Natural killer cell (primary cell): Measurements from ENCODE around the gene NSDHL. TPM values are rescaled to one million over a fixed set of nuclear protein-coding genes. Genes with fewer than 3 reads are reported as not detected.

Experiments
- ATAC-seq, 3 donors: fragments of 150-1000 bp in 2 of 3; fragments of 200-7000 bp in 1 of 3; cut with Tn5 transposase; 1 replicate in 1 of 3; 2 replicates in 2 of 3; pipeline ENCODE4 v1.10.0; 2021; ENCODE audit warnings: mild to moderate bottlenecking in 2 of 3, moderate library complexity in 2 of 3
- DNase-seq, 2 donors: peaks; one replicate each; pipeline versions ENCODE4 v3.0.0 to v3.0.0-alpha.2; 2013 to 2021; ENCODE audit warnings: mixed read lengths in 1 of 2
- H3K27ac ChIP-seq: one replicate; pipeline ENCODE4 v1.5.1; 2013; ENCODE audit warnings: mild to moderate bottlenecking, low read length
- H3K27me3 ChIP-seq: one replicate; pipeline ENCODE4 v1.6.1; 2013; ENCODE audit warnings: low read length; ENCODE audit not compliant: control insufficient read depth, insufficient read depth
- H3K36me3 ChIP-seq: one replicate; pipeline ENCODE4 v1.6.1; 2013; ENCODE audit warnings: low read length; ENCODE audit not compliant: control insufficient read depth, insufficient read depth
- H3K4me1 ChIP-seq: one replicate; pipeline ENCODE4 v1.6.1; 2013; ENCODE audit warnings: low read length; ENCODE audit not compliant: control insufficient read depth, insufficient read depth
- H3K4me3 ChIP-seq: one replicate; pipeline ENCODE4 v1.5.1; 2013; ENCODE audit warnings: low read length
- H3K9me3 ChIP-seq: one replicate; pipeline ENCODE4 v1.6.1; 2013; ENCODE audit warnings: low read length; ENCODE audit not compliant: control insufficient read depth, insufficient read depth
- H3K27ac Mint-ChIP-seq, 2 donors: one replicate each; pipeline ENCODE4 v1.8.0; 2022; ENCODE audit warnings: mild to moderate bottlenecking in 2 of 2, mixed read lengths in 2 of 2, moderate library complexity in 1 of 2
- H3K27me3 Mint-ChIP-seq, 2 donors: one replicate each; pipeline ENCODE4 v1.8.0; 2022; ENCODE audit warnings: low read depth in 2 of 2, mixed read lengths in 2 of 2
- H3K36me3 Mint-ChIP-seq: one replicate; pipeline ENCODE4 v1.8.0; 2022; ENCODE audit warnings: mixed read lengths
- H3K4me1 Mint-ChIP-seq, 2 donors: one replicate each; pipeline ENCODE4 v1.8.0; 2022; ENCODE audit warnings: mixed read lengths in 2 of 2
- H3K4me3 Mint-ChIP-seq: one replicate; pipeline ENCODE4 v1.8.0; 2022; ENCODE audit warnings: mild to moderate bottlenecking, moderate library complexity, mixed read lengths
- H3K9me3 Mint-ChIP-seq, 2 donors: one replicate each; pipeline ENCODE4 v1.8.0; 2022; ENCODE audit warnings: mixed read lengths in 2 of 2
- WGBS: methylation state at CpG from one replicate; pipeline ENCODE4 v1.1.7; 2013; ENCODE audit warnings: missing lambda C conversion rate; ENCODE audit not compliant: insufficient coverage; 5-methylcytosine and 5-hydroxymethylcytosine counted together
- intact Hi-C: fragments of 100-400 bp; cut with micrococcal nuclease; formaldehyde crosslinking; loops from one replicate; pipeline ENCODE4 v1.14.2; 2022
- total RNA-seq, 4 donors: library from RNA; stranded (reverse); fragments of 120-200 nt in 1 of 4; gene quantifications; one replicate each; pipeline versions ENCODE4 v1.2.3 to v1.2.4, GENCODE V29; 2013 to 2022
- TF ChIP-seq, protein P1 (sequence below): fragments of 200-600 bp; IDR thresholded peaks from one replicate; pipeline ENCODE4 v1.8.0; 2022; ENCODE audit warnings: antibody characterized with exemption

Gene NSDHL
- total RNA-seq, 3 donors from 2014 or later (not counting 1 experiment from before 2014, with no cell fraction given) = 4.9 to 8.2 (median 7.9) TPM

GRCh38 chrX:152847281-152847680 is 16.4 kb downstream of the NSDHL start:
- H3K27ac ChIP-seq = no peak overlapping the region
- H3K9me3 ChIP-seq = no peaks in the 10 kb centered on the region
- Mint-ChIP-seq H3K27ac (no peak overlapping the region), H3K4me3 (no peak overlapping the region), H3K4me1 (no peaks in the 10 kb centered on the region), H3K36me3 (no peaks in the 10 kb centered on the region), H3K27me3 (no peaks in the 10 kb centered on the region), H3K9me3 (no peaks in the 10 kb centered on the region)
- ATAC-seq (no peak), DNase-seq (no peak)
- H3K4me3 ChIP-seq = no peak overlapping the region
- no peaks in the 10 kb centered on the region for H3K4me1 ChIP-seq
- H3K36me3 ChIP-seq = peaks cover 6% of the 10 kb centered on the region
- intact Hi-C loops = no loop called here
- H3K27me3 ChIP-seq = no peaks in the 10 kb centered on the region
- 6% methylated on average over 2 of the region's 6 CpGs for WGBS
- TF ChIP-seq, protein P1, sequence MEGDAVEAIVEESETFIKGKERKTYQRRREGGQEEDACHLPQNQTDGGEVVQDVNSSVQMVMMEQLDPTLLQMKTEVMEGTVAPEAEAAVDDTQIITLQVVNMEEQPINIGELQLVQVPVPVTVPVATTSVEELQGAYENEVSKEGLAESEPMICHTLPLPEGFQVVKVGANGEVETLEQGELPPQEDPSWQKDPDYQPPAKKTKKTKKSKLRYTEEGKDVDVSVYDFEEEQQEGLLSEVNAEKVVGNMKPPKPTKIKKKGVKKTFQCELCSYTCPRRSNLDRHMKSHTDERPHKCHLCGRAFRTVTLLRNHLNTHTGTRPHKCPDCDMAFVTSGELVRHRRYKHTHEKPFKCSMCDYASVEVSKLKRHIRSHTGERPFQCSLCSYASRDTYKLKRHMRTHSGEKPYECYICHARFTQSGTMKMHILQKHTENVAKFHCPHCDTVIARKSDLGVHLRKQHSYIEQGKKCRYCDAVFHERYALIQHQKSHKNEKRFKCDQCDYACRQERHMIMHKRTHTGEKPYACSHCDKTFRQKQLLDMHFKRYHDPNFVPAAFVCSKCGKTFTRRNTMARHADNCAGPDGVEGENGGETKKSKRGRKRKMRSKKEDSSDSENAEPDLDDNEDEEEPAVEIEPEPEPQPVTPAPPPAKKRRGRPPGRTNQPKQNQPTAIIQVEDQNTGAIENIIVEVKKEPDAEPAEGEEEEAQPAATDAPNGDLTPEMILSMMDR = no peak

DNA sequence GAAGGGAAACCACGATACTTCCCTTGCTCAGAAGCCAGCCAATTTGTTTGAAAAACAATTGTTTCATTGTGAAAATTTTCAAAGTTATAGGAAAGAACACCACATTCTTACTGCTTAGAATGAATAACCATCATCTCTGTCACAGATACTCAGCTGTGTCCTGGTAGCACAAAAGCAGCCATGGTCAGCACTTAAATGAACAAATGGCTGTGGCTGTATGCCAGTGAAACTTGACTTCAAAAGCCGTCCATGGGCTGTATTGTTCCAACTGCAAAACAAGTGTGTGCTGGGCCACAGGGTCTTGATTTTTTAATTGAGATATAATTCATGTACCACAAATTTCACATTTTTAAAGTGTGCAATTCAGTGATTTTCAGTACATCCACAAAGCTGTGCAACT is 19.6 kb downstream of the NSDHL start:
- ATAC-seq = no peak
- TF ChIP-seq, protein P1 = no peak
- intact Hi-C loops = no loop called here
- Mint-ChIP-seq H3K27ac (no peak overlapping the region), H3K36me3 (no peaks in the 10 kb centered on the region), H3K9me3 (no peaks in the 10 kb centered on the region), H3K27me3 (no peaks in the 10 kb centered on the region), H3K4me3 (no peak overlapping the region), H3K4me1 (peaks cover 0 to 4% of the 10 kb centered on the region in 2 donors)
- Histone ChIP-seq H3K36me3 (peaks cover 6% of the 10 kb centered on the region), H3K27ac (no peak overlapping the region), H3K9me3 (no peaks in the 10 kb centered on the region), H3K4me1 (no peaks in the 10 kb centered on the region), H3K27me3 (no peaks in the 10 kb centered on the region), H3K4me3 (no peak overlapping the region)
- 80% methylated on average over 1 of the region's 2 CpGs for WGBS
- DNase-seq = no peak

- no peak overlapping the region for H3K4me3 Mint-ChIP-seq
- Histone ChIP-seq H3K4me1 (no peaks in the 10 kb centered on the region), H3K36me3 (peaks cover 7% of the 10 kb centered on the region), H3K9me3 (no peaks in the 10 kb centered on the region), H3K27ac (no peak overlapping the region), H3K4me3 (no peak overlapping the region), H3K27me3 (no peaks in the 10 kb centered on the region)
- no peak overlapping the region for H3K27ac Mint-ChIP-seq
- 100% methylated on average over 6 of the region's 7 CpGs for WGBS
- H3K27me3 Mint-ChIP-seq = no peaks in the 10 kb centered on the region
- H3K4me1 Mint-ChIP-seq = peaks cover 0 to 4% of the 10 kb centered on the region in 2 donors
- H3K36me3 Mint-ChIP-seq = no peaks in the 10 kb centered on the region
- no peak for ATAC-seq
- no peaks in the 10 kb centered on the region for H3K9me3 Mint-ChIP-seq
- TF ChIP-seq, protein P1 = no peak
- intact Hi-C loops = no loop called here
- no peak for DNase-seq
Measured at GRCh38 chrX:152853986-152854385, 23.1 kb downstream of the NSDHL start.

DNA sequence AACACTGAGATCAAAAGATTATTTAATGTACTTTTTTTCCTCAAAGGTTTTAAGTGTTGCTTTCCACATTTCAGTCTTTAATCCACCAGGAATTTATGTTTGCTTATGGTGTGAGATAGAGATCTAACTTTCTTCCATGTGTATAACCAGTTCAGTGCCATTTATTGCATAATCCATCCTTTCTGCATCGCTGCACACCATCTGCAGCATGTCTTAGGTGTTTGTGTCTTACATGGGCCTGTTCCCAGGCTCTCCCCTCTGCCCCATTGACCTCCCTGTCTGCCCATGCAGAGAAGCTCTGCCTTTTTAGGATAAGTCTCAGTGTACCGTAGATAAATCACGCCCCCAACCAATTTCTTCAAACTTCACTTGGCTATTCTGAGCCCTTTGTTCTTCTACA is 30.3 kb downstream of the NSDHL start:
- no peak for DNase-seq
- H3K27me3 Mint-ChIP-seq = no peaks in the 10 kb centered on the region
- Histone ChIP-seq H3K9me3 (no peaks in the 10 kb centered on the region), H3K27me3 (no peaks in the 10 kb centered on the region), H3K36me3 (peaks cover 15% of the 10 kb centered on the region), H3K4me3 (no peak overlapping the region), H3K27ac (no peak overlapping the region), H3K4me1 (no peaks in the 10 kb centered on the region)
- H3K4me3 Mint-ChIP-seq = no peak overlapping the region
- TF ChIP-seq, protein P1 = no peak
- WGBS = 100% methylated on average over 1 of the region's 3 CpGs
- no peaks in the 10 kb centered on the region for H3K4me1 Mint-ChIP-seq
- no peak for ATAC-seq
- no peaks in the 10 kb centered on the region for H3K36me3 Mint-ChIP-seq
- no peak overlapping the region for H3K27ac Mint-ChIP-seq
- intact Hi-C loops = no loop called here
- H3K9me3 Mint-ChIP-seq = no peaks in the 10 kb centered on the region
